H1 (cell line): ENCODE data around the gene MAGI1.

Experiments used
- CEBPB ChIP-seq: IDR thresholded peaks from 2 replicates; pipeline ENCODE4 v1.6.1; 2012; ENCODE audit warnings: low read depth, low read length
- GABPA ChIP-seq: IDR thresholded peaks from 2 replicates; pipeline ENCODE4 v1.6.1; 2011; ENCODE audit warnings: mild to moderate bottlenecking, low read length, moderate library complexity, borderline replicate concordance; ENCODE audit not compliant: insufficient read depth
- JUND ChIP-seq: IDR thresholded peaks from 2 replicates; pipeline ENCODE4 v1.6.1; 2011; ENCODE audit warnings: mild to moderate bottlenecking, improper control_type of control experiment, low read length
- POLR2A ChIP-seq, 2 experiments: IDR thresholded peaks; 1 replicate in 1 of 2; 2 replicates in 1 of 2; pipeline ENCODE4 v1.6.1; 2011; ENCODE audit warnings: low read depth in 2 of 2, low read length in 2 of 2, mild to moderate bottlenecking in 2 of 2; ENCODE audit errors: control extremely low read depth in 1 of 2
- USF2 ChIP-seq: IDR thresholded peaks from 2 replicates; pipeline ENCODE4 v1.6.1; 2011; ENCODE audit warnings: low read length, improper control_type of control experiment

DNA sequence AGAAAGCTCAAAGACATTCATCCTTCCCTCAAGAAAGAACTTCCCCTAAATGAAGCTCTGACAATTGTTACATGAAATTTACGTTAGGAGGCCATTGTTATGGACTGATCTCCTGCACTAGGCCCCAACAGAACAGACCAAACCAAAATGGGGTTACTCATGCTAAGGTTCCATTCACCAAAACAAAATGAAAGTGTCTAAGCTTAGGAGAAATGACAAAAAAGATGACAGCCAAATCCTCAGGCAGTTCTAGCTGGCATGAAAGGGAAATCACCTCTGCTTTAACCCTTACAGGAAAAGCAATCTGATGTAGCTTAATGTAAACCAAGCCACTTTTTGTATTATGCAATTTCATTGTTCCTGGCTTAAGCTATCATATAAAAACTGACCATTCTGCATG is 271.2 kb downstream of the MAGI1 start:
- no peak for TF ChIP-seq GABPA
- no peak for TF ChIP-seq POLR2A (IDR thresholded peaks at IDR 0.05; ENCODE audit: control extremely low read depth in 1 of 2, low read depth in 2 of 2, low read length in 2 of 2)
- no peak for TF ChIP-seq CEBPB
- no peak for TF ChIP-seq JUND
- no peak for TF ChIP-seq USF2
